CD4-positive, alpha-beta T cell treated with Interferon gamma for 1 hour (primary cell): ENCODE data around the gene C14orf93.
A peak's percentile ranks its signal among the peaks of the same experiment; 100 is the strongest.

Source experiments
- DNase-seq: peaks from one replicate; pipeline ENCODE4 v3.0.0-alpha.2; 2020

Gene C14orf93

GRCh38 chr14:23045419-23046357 lies 35.7 kb upstream of the C14orf93 start:
- DNase-seq = no peak

GRCh38 chr14:23044840-23045239 lies 34.9 kb upstream of the C14orf93 start:
- DNase-seq = no peak

GRCh38 chr14:23043754-23044153 lies 33.8 kb upstream of the C14orf93 start:
- no peak for DNase-seq

GRCh38 chr14:23043145-23043544 lies 33.2 kb upstream of the C14orf93 start:
- no peak for DNase-seq

GRCh38 chr14:23042162-23042965 lies 32.4 kb upstream of the C14orf93 start, which contains the start of gene PSMB11:
Gene PSMB11 (plus strand): TSS chr14:23042212. CDS start chr14:23042226, 14 bp downstream.
- DNase-seq = no peak

GRCh38 chr14:23041729-23042128 lies 31.8 kb upstream of the C14orf93 start:
- no peak for DNase-seq

GRCh38 chr14:23040100-23040499 lies 30.2 kb upstream of the C14orf93 start:
- DNase-seq = no peak

GRCh38 chr14:23035303-23036144 lies 25.6 kb upstream of the C14orf93 start:
- no peak for DNase-seq

GRCh38 chr14:23034498-23035302 lies 24.8 kb upstream of the C14orf93 start, which contains the start of gene PSMB5:
Gene PSMB5 (minus strand): TSS chr14:23034900. CDS start chr14:23034881, 19 bp downstream.
- peak; percentile 92 for DNase-seq

GRCh38 chr14:23033801-23034497 lies 24.0 kb upstream of the C14orf93 start:
- no peak for DNase-seq

- DNase-seq = no peak
These were observed 23.3 kb upstream of the C14orf93 start for GRCh38 chr14:23033251-23033727.

GRCh38 chr14:23030936-23031335 lies 21.0 kb upstream of the C14orf93 start:
- DNase-seq = no peak

- no peak for DNase-seq
These were observed 18.9 kb upstream of the C14orf93 start for GRCh38 chr14:23028799-23029198.

GRCh38 chr14:23025151-23025814 lies 15.3 kb upstream of the C14orf93 start:
- no peak for DNase-seq

GRCh38 chr14:23024612-23025075 lies 14.7 kb upstream of the C14orf93 start:
- no peak for DNase-seq

GRCh38 chr14:23023795-23024152 lies 13.8 kb upstream of the C14orf93 start:
- DNase-seq = no peak

GRCh38 chr14:23023022-23023794 lies 13.3 kb upstream of the C14orf93 start:
- no peak for DNase-seq

- no peak for DNase-seq
These were observed 12.0 kb upstream of the C14orf93 start for GRCh38 chr14:23021889-23022442.

GRCh38 chr14:23021434-23021833 lies 11.5 kb upstream of the C14orf93 start:
- no peak for DNase-seq
